HUES48 (cell line): Measurements from ENCODE around the gene ZCWPW1.

Source experiments
- H3K27ac ChIP-seq: one replicate; pipeline ENCODE4 v1.7.0; 2013; ENCODE audit warnings: low read depth, low read length, inconsistent platforms
- H3K27me3 ChIP-seq: 2 replicates; pipeline ENCODE4 v1.6.1; 2013; ENCODE audit warnings: mild to moderate bottlenecking, low read length; ENCODE audit not compliant: control insufficient read depth, insufficient read depth
- H3K36me3 ChIP-seq: 2 replicates; pipeline ENCODE4 v1.6.1; 2013; ENCODE audit warnings: low read length; ENCODE audit not compliant: control insufficient read depth, insufficient read depth
- H3K4me1 ChIP-seq: 2 replicates; pipeline ENCODE4 v1.6.1; 2013; ENCODE audit warnings: mild to moderate bottlenecking, low read length; ENCODE audit not compliant: control insufficient read depth, insufficient read depth
- H3K4me3 ChIP-seq: 2 replicates; pipeline ENCODE4 v1.5.1; 2013; ENCODE audit warnings: mild to moderate bottlenecking, low read depth, low read length
- H3K9ac ChIP-seq: 2 replicates; pipeline ENCODE4 v1.6.1; 2013; ENCODE audit warnings: mild to moderate bottlenecking, low read depth, low read length, moderate library complexity
- H3K9me3 ChIP-seq: 2 replicates; pipeline ENCODE4 v1.6.1; 2013; ENCODE audit warnings: low read length; ENCODE audit not compliant: control insufficient read depth, insufficient read depth

Gene ZCWPW1

GRCh38 chr7:100413889-100414288 is 14.6 kb downstream of the ZCWPW1 start:
- no peaks in the 10 kb centered on the region; the same call in 1 of the 2 replicates for H3K27me3 ChIP-seq
- no peaks in the 10 kb centered on the region for H3K36me3 ChIP-seq
- no peak overlapping the region for H3K9ac ChIP-seq
- H3K4me1 ChIP-seq = no peaks in the 10 kb centered on the region
- H3K4me3 ChIP-seq = no peak overlapping the region
- H3K9me3 ChIP-seq = no peaks in the 10 kb centered on the region
- H3K27ac ChIP-seq = no peak overlapping the region

GRCh38 chr7:100413346-100413745 is 15.2 kb downstream of the ZCWPW1 start:
- H3K9ac ChIP-seq = no peak overlapping the region
- no peak overlapping the region for H3K4me3 ChIP-seq
- H3K36me3 ChIP-seq = no peaks in the 10 kb centered on the region
- no peaks in the 10 kb centered on the region; the same call in 1 of the 2 replicates for H3K27me3 ChIP-seq
- H3K9me3 ChIP-seq = no peaks in the 10 kb centered on the region
- H3K4me1 ChIP-seq = no peaks in the 10 kb centered on the region
- H3K27ac ChIP-seq = no peak overlapping the region

GRCh38 chr7:100411101-100411500 is 17.4 kb downstream of the ZCWPW1 start:
- Histone ChIP-seq H3K4me1 (no peaks in the 10 kb centered on the region), H3K9me3 (no peaks in the 10 kb centered on the region), H3K27me3 (no peaks in the 10 kb centered on the region; the same call in 1 of the 2 replicates), H3K4me3 (no peak overlapping the region), H3K9ac (no peak overlapping the region), H3K36me3 (no peaks in the 10 kb centered on the region), H3K27ac (no peak overlapping the region)

- no peak overlapping the region for H3K4me3 ChIP-seq
- H3K36me3 ChIP-seq = no peaks in the 10 kb centered on the region
- no peaks in the 10 kb centered on the region for H3K4me1 ChIP-seq
- H3K9me3 ChIP-seq = no peaks in the 10 kb centered on the region
- no peak overlapping the region for H3K9ac ChIP-seq
- no peaks in the 10 kb centered on the region; the same call in 1 of the 2 replicates for H3K27me3 ChIP-seq
- no peak overlapping the region for H3K27ac ChIP-seq
Measured at GRCh38 chr7:100407285-100408180, 21.0 kb downstream of the ZCWPW1 start.

DNA sequence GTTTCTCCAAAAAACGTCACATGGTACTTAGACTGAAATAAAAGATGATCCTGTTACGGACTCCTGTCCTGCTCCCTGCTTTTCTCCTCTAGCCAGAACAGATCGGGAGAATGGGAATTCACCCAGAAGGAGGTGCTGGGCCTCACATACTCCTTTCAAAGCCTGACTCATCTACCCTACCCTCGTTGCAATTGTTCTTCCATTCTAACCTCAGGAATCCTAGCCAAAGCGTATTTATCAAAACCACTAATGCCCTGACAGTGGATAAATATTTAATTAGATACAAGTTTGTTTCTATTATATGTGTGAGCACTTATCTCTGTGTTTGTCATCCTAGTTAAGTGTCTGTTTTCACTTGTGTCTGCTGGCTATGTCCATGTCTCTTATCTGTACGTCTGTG is 21.7 kb downstream of the ZCWPW1 start:
- no peak overlapping the region for H3K4me3 ChIP-seq
- no peaks in the 10 kb centered on the region for H3K36me3 ChIP-seq
- no peaks in the 10 kb centered on the region; the same call in 1 of the 2 replicates for H3K27me3 ChIP-seq
- H3K27ac ChIP-seq = no peak overlapping the region
- no peaks in the 10 kb centered on the region for H3K4me1 ChIP-seq
- H3K9me3 ChIP-seq = no peaks in the 10 kb centered on the region
- H3K9ac ChIP-seq = no peak overlapping the region

DNA sequence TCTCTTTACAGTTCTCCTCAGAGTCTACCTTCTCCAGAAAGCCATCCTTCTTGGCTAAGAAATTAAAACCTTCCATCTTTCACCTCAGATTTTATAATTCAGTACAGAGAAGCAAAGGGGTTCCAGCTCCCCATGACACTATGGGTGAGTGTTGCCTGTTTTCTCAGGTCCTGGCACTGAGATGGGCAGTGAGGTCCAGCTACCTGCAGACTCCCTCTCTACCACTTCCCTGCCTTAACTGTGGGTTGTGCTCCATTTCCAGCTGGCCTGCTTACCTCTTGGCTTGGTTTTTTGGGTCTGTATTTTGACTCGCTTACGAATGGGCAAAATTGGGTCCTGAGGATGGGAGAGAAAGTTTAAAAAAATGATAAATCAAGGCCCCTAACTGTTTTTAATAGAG is 26.3 kb downstream of the ZCWPW1 start:
- no peak overlapping the region for H3K9ac ChIP-seq
- no peak overlapping the region for H3K27ac ChIP-seq
- H3K36me3 ChIP-seq = no peaks in the 10 kb centered on the region
- no peaks in the 10 kb centered on the region for H3K27me3 ChIP-seq
- no peak overlapping the region for H3K4me3 ChIP-seq
- H3K9me3 ChIP-seq = no peaks in the 10 kb centered on the region
- no peaks in the 10 kb centered on the region for H3K4me1 ChIP-seq

GRCh38 chr7:100401811-100402210 is 26.7 kb downstream of the ZCWPW1 start:
- Histone ChIP-seq H3K4me3 (no peak overlapping the region), H3K36me3 (no peaks in the 10 kb centered on the region), H3K27ac (no peak overlapping the region), H3K9ac (no peak overlapping the region), H3K27me3 (no peaks in the 10 kb centered on the region), H3K9me3 (no peaks in the 10 kb centered on the region), H3K4me1 (no peaks in the 10 kb centered on the region)

DNA sequence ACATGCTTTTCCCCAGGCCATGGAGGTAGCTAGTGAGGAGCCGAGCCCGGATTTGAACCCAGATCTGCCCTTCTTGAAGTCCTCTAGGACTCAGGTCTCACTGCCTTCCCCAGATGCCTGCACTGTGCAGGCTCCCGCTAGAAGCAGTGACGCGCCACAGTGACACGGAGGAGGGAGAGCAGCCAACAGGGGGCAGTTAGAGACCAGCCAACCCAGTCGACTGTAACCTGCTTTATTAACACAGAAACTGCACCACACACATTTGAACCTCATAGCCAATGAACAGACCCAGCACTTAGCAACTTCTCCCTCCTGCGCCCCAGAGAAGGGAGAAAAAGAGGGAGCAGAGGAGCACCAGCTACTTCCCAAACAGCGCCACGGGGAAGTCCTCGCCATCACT is 27.8 kb downstream of the ZCWPW1 start:
- H3K9me3 ChIP-seq = no peaks in the 10 kb centered on the region
- no peak overlapping the region for H3K4me3 ChIP-seq
- H3K9ac ChIP-seq = no peak overlapping the region
- H3K27ac ChIP-seq = no peak overlapping the region
- no peaks in the 10 kb centered on the region for H3K4me1 ChIP-seq
- H3K36me3 ChIP-seq = no peaks in the 10 kb centered on the region
- no peaks in the 10 kb centered on the region for H3K27me3 ChIP-seq

DNA sequence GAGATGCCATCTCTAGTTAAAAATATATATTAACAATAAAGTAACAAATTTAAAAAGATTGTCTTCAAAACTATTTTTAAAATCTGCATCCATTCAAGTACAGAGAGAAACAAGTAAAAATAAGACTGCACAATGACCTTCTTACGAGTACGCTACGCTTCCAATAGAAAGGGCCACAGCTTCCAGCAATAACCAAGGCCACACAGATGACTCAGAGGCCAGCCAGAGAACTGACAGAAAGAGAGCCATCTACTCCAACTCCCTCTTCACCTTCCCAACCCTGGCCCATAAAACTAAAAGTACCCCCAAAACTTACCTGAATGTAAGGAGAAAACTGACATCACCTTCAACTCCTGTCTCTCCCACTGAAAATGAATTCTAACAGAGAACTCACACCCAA is 28.5 kb downstream of the ZCWPW1 start:
- Histone ChIP-seq H3K27me3 (no peaks in the 10 kb centered on the region), H3K9me3 (no peaks in the 10 kb centered on the region), H3K36me3 (no peaks in the 10 kb centered on the region), H3K4me1 (no peaks in the 10 kb centered on the region), H3K27ac (no peak overlapping the region), H3K4me3 (no peak overlapping the region), H3K9ac (no peak overlapping the region)

- Histone ChIP-seq H3K9me3 (no peaks in the 10 kb centered on the region), H3K9ac (no peak overlapping the region), H3K36me3 (no peaks in the 10 kb centered on the region), H3K4me1 (0 out of 2 replicates have a peak, but pooled peaks cover 2% of the 10 kb centered on the region), H3K4me3 (no peak overlapping the region), H3K27me3 (no peaks in the 10 kb centered on the region), H3K27ac (no peak overlapping the region)
Measured at GRCh38 chr7:100398239-100398638, 30.3 kb downstream of the ZCWPW1 start.

- no peak overlapping the region for H3K9ac ChIP-seq
- no peaks in the 10 kb centered on the region for H3K36me3 ChIP-seq
- no peaks in the 10 kb centered on the region for H3K9me3 ChIP-seq
- H3K4me1 ChIP-seq = 0 out of 2 replicates have a peak, but pooled peaks cover 2% of the 10 kb centered on the region
- H3K4me3 ChIP-seq = no peak overlapping the region
- H3K27me3 ChIP-seq = no peaks in the 10 kb centered on the region
- H3K27ac ChIP-seq = no peak overlapping the region
Measured at GRCh38 chr7:100397315-100398081, 31.0 kb downstream of the ZCWPW1 start.
